Endothelial cell of umbilical vein (primary cell): Measurements from ENCODE around the gene B3GNT9. TPM values are rescaled to one million over a fixed set of nuclear protein-coding genes. Genes with fewer than 3 reads are reported as not detected.

Source experiments
- BruUV-seq: library from RNA; stranded (reverse); fragments of 400-500 nt; replicated peaks from 2 replicates; lab custom pipeline; 2021; lab: Mats Ljungman, UMichigan
- CTCF ChIA-PET: fragments of 300-600, 350-600 bp; sonication (Branson Sonifier 250); formaldehyde crosslinking; loops from one replicate; lab custom pipeline; 2021; ENCODE audit warnings: antibody characterized with exemption, inconsistent platforms; lab: Charles Lee
- POLR2A ChIA-PET: fragments of 300-600, 350-600 bp; sonication (Branson Sonifier 250); formaldehyde crosslinking; loops from one replicate; lab custom pipeline; 2021; ENCODE audit warnings: antibody characterized with exemption, inconsistent platforms; lab: Charles Lee
- DNase-seq: peaks from one replicate; pipeline ENCODE4 v3.0.0-alpha.2; 2011; ENCODE audit warnings: low read depth, low spot score
- FAIRE-seq: peaks from 2 replicates; lab custom pipeline; 2011; peaks lifted over from hg19 to GRCh38; lab: Jason Lieb, UNC
- H2AFZ ChIP-seq: 2 replicates; pipeline ENCODE4 v1.6.0; 2012; ENCODE audit warnings: low read depth, low read length, control low read depth, inconsistent platforms
- H3K27ac ChIP-seq: 2 replicates; pipeline ENCODE4 v1.5.1; 2011; ENCODE audit warnings: low read depth, mild to moderate bottlenecking, control low read depth, low read length, moderate library complexity; ENCODE audit not compliant: insufficient read depth
- H3K27me3 ChIP-seq, 2 experiments: 2 replicates each; pipeline versions ENCODE4 v1.6.0 to v1.6.1; 2011; ENCODE audit warnings: low read length in 2 of 2, mixed read lengths in 1 of 2; ENCODE audit not compliant: control insufficient read depth in 2 of 2, insufficient read depth in 2 of 2
- H3K36me3 ChIP-seq, 2 experiments: 2 replicates in 1 of 2; 3 replicates in 1 of 2; pipeline ENCODE4 v1.5.1; 2011; ENCODE audit warnings: low read length in 2 of 2, mild to moderate bottlenecking in 1 of 2, moderate library complexity in 1 of 2; ENCODE audit not compliant: control insufficient read depth in 2 of 2, insufficient read depth in 2 of 2; ENCODE audit errors: extremely low read depth in 1 of 2
- H3K4me1 ChIP-seq: 3 replicates; pipeline ENCODE4 v1.5.1; 2011; ENCODE audit warnings: mild to moderate bottlenecking, low read length; ENCODE audit not compliant: control insufficient read depth, insufficient read depth; ENCODE audit errors: extremely low read depth
- H3K4me2 ChIP-seq: 2 replicates; pipeline ENCODE4 v1.6.1; 2011; ENCODE audit warnings: low read length, control low read depth, mixed read lengths; ENCODE audit not compliant: insufficient read depth
- H3K4me3 ChIP-seq, 3 experiments: fragments of 200-600 bp in 1 of 3; sonication (generic), shearing (Covaris generic) in 1 of 3; replicated peaks in 1 of 3; 2 replicates each; pipeline ENCODE4 v1.5.1; 2011 to 2016; ENCODE audit warnings: control low read depth in 3 of 3, low read length in 3 of 3, mild to moderate bottlenecking in 2 of 3, inconsistent platforms in 1 of 3, low read depth in 1 of 3, moderate library complexity in 1 of 3; ENCODE audit not compliant: insufficient read depth in 1 of 3
- H3K79me2 ChIP-seq: 2 replicates; pipeline ENCODE4 v1.6.0; 2012; ENCODE audit warnings: low read length, inconsistent platforms; ENCODE audit not compliant: control insufficient read depth, insufficient read depth
- H3K9ac ChIP-seq: replicated peaks from 2 replicates; pipeline ENCODE3; 2011; ENCODE audit warnings: low read length, control low read depth; ENCODE audit not compliant: insufficient read depth; ENCODE audit errors: extremely low read depth
- H3K9me1 ChIP-seq: replicated peaks from 3 replicates; pipeline ENCODE4 v1.6.0; 2011; ENCODE audit warnings: mild to moderate bottlenecking, low read length; ENCODE audit not compliant: control insufficient read depth, insufficient read depth; ENCODE audit errors: extremely low read depth
- H3K9me3 ChIP-seq: replicated peaks from 2 replicates; pipeline ENCODE4 v1.5.1; 2012; ENCODE audit warnings: low read length, inconsistent platforms; ENCODE audit not compliant: control insufficient read depth, insufficient read depth
- H4K20me1 ChIP-seq: replicated peaks from 2 replicates; pipeline ENCODE3; 2011; ENCODE audit warnings: mild to moderate bottlenecking, low read length; ENCODE audit not compliant: control insufficient read depth, insufficient read depth; ENCODE audit errors: extremely low read depth
- CTCF ChIP-seq, 2 donors: IDR thresholded peaks; 1 replicate in 1 of 2; 2 replicates in 1 of 2; pipeline ENCODE4 v1.5.1; 2011; ENCODE audit warnings: low read length in 2 of 2, mild to moderate bottlenecking in 2 of 2, moderate library complexity in 2 of 2, control low read depth in 1 of 2, inconsistent platforms in 1 of 2, low read depth in 1 of 2; ENCODE audit not compliant: insufficient read depth in 1 of 2; ENCODE audit errors: extremely low read depth in 1 of 2
- EZH2 ChIP-seq: IDR thresholded peaks from 2 replicates; pipeline ENCODE4 v1.6.1; 2012; ENCODE audit warnings: borderline replicate concordance, low read depth, mild to moderate bottlenecking, moderate library complexity, low read length, inconsistent platforms; ENCODE audit not compliant: severe bottlenecking
- FOS ChIP-seq: IDR thresholded peaks from 2 replicates; pipeline ENCODE4 v1.6.1; 2011; ENCODE audit warnings: mild to moderate bottlenecking, low read length, moderate library complexity, borderline replicate concordance; ENCODE audit not compliant: insufficient read depth
- GATA2 ChIP-seq: IDR thresholded peaks from 2 replicates; pipeline ENCODE4 v1.7.0; 2011; ENCODE audit warnings: low read depth, mild to moderate bottlenecking, moderate library complexity, mixed read lengths, low read length; ENCODE audit not compliant: insufficient read length, insufficient read depth
- JUN ChIP-seq: IDR thresholded peaks from 2 replicates; pipeline ENCODE4 v1.6.1; 2011; ENCODE audit warnings: borderline replicate concordance, low read depth; ENCODE audit not compliant: insufficient read length, insufficient read depth
- MAX ChIP-seq: IDR thresholded peaks from 2 replicates; pipeline ENCODE4 v1.6.1; 2011; ENCODE audit not compliant: insufficient read depth, insufficient read length
- MYC ChIP-seq: IDR thresholded peaks from one replicate; pipeline ENCODE4 v1.6.1; 2011; ENCODE audit warnings: mild to moderate bottlenecking, low read depth, low read length
- POLR2A ChIP-seq: IDR thresholded peaks from 2 replicates; pipeline ENCODE4 v1.6.1; 2012; ENCODE audit warnings: low read depth, mild to moderate bottlenecking, control low read depth, low read length
- POLR2AphosphoS5 ChIP-seq: IDR thresholded peaks from 2 replicates; pipeline ENCODE4 v1.6.1; 2012; ENCODE audit warnings: low read depth, mild to moderate bottlenecking, control low read depth, low read length, moderate library complexity; ENCODE audit not compliant: insufficient read depth
- dilution Hi-C: fragments of 300-500 bp; cut with MboI; formaldehyde crosslinking; loops from one replicate; pipeline ENCODE4 v1.15.0; 2019; ENCODE audit warnings: low sequenced_read_pairs; ENCODE audit not compliant: extremely low pct_ligation_motif_present
- intact Hi-C: fragments of 100-400 bp; cut with micrococcal nuclease; formaldehyde crosslinking; loops from one replicate; pipeline ENCODE4 v1.10.0; 2022
- polyA plus RNA-seq, 4 experiments: library from polyadenylated mRNA; depleted of rRNA in 3 of 4; stranded (reverse) in 3 of 4; unstranded in 1 of 4; fragments of >200 nt; gene quantifications; 2 replicates each; pipeline versions ENCODE4 v1.2.1 to v1.2.3, GENCODE V29; 2011 to 2012; ENCODE audit warnings: missing spikeins in 1 of 4
- total RNA-seq: library from RNA; stranded (reverse); gene quantifications from 2 replicates; pipeline ENCODE4 v1.2.3, GENCODE V29; 2021

B3GNT9 gene
- total and polyA plus RNA-seq, 2 donors (not counting 3 experiments of a cell fraction or from before 2014, with no cell fraction given), result 4.0 to 6.4 TPM

- peak overlapping the region; percentile 69 for H3K4me2 ChIP-seq
- H3K9ac ChIP-seq, result no peak overlapping the region
- ChIA-PET POLR2A (no interaction called here), CTCF (interaction anchor here (1.1 to 1.3 kb wide), 2 partner anchors 9 to 10 kb away, joined by 3 read pairs; no protein-coding TSS in a partner anchor)
- no peaks in the 10 kb centered on the region for H3K27me3 ChIP-seq
- peaks cover 19 to 38% of the 10 kb centered on the region in 2 experiments for H3K36me3 ChIP-seq
- H3K4me3 ChIP-seq, result no peak overlapping the region
- H2AFZ ChIP-seq, result no peak overlapping the region
- DNase-seq, result no peak
- dilution Hi-C loops, result no loop called here
- no peak for FAIRE-seq
- H3K9me1 ChIP-seq, result no peaks in the 10 kb centered on the region
- H3K9me3 ChIP-seq, result no peaks in the 10 kb centered on the region
- H3K27ac ChIP-seq, result peak overlapping the region; percentile 8
- H3K4me1 ChIP-seq, result peaks cover 38% of the 10 kb centered on the region
- BruUV-seq, result no TSS peak
- H3K79me2 ChIP-seq, result peaks cover 46% of the 10 kb centered on the region
- intact Hi-C loops, result loop anchor here (5.0 to 10.0 kb wide), 2 partner anchors 33 to 201 kb away; partner anchors contain the start of genes TMEM208 and TPPP3
- no peak for TF ChIP-seq FOS
- no peak for TF ChIP-seq GATA2
- TF ChIP-seq MAX, result no peak
- no peak for TF ChIP-seq POLR2A
- no peaks in the 10 kb centered on the region for H4K20me1 ChIP-seq
These were observed 43.5 kb upstream of the B3GNT9 start for GRCh38 chr16:67194260-67194659.

- ChIA-PET POLR2A (no interaction called here), CTCF (interaction anchor here (1.1 to 1.5 kb wide), 4 partner anchors 9 to 206 kb away, joined by 3 to 6 read pairs (median 4); no protein-coding TSS in a partner anchor)
- no peak for DNase-seq
- H3K27me3 ChIP-seq, result no peaks in the 10 kb centered on the region
- dilution Hi-C loops (no loop called here), intact Hi-C loops (loop anchor here (5.0 to 10.0 kb wide), 2 partner anchors 34 to 201 kb away; partner anchors contain the start of genes TMEM208 and TPPP3)
- peaks cover 38% of the 10 kb centered on the region for H3K4me1 ChIP-seq
- peak overlapping the region; percentile 91 for H3K9ac ChIP-seq
- peak overlapping the region in 1 of 3 experiments; percentile 83 for H3K4me3 ChIP-seq
- peak; percentile 47 for FAIRE-seq
- no peak overlapping the region for H2AFZ ChIP-seq
- H3K79me2 ChIP-seq, result peaks cover 46% of the 10 kb centered on the region
- no peaks in the 10 kb centered on the region for H3K9me3 ChIP-seq
- no peaks in the 10 kb centered on the region for H3K9me1 ChIP-seq
- H3K4me2 ChIP-seq, result peak overlapping the region; percentile 69
- H3K36me3 ChIP-seq, result peaks cover 19 to 38% of the 10 kb centered on the region in 2 experiments
- no TSS peak for BruUV-seq
- peak overlapping the region; percentile 88 for H3K27ac ChIP-seq
- no peak for TF ChIP-seq FOS
- no peak for TF ChIP-seq CTCF (IDR thresholded peaks at IDR 0.05; ENCODE audit: extremely low read depth in 1 of 2, insufficient read depth in 1 of 2, low read depth in 1 of 2, low read length in 2 of 2)
- TF ChIP-seq MAX, result no peak
- no peak for TF ChIP-seq EZH2
- TF ChIP-seq POLR2AphosphoS5, result no peak
- TF ChIP-seq POLR2A, result no peak
- TF ChIP-seq JUN, result no peak
- TF ChIP-seq GATA2, result no peak
- no peak for TF ChIP-seq MYC
- no peaks in the 10 kb centered on the region for H4K20me1 ChIP-seq
These were observed 42.7 kb upstream of the B3GNT9 start for GRCh38 chr16:67193536-67193935.
